ENCODE measurements around the gene TTC32. TPM values are rescaled to one million over a fixed set of nuclear protein-coding genes. Genes with fewer than 3 reads are reported as not detected.

The TTC32 gene
- total and polyA plus RNA-seq, 2 of the 4 experiments (the other 2 are of a cell fraction): 1.1 to 3.9 TPM

GRCh38 chr2:19878268-19879046 is 23.3 kb downstream of the TTC32 start:
- Histone ChIP-seq H3K14ac (replicated peaks; ENCODE audit: low read depth, low read length) (no peak overlapping the region), H3K4me1 (ENCODE audit: control insufficient read depth, insufficient read depth, low read length) (peaks cover 3% of the 10 kb centered on the region; the same call in 1 of the 2 replicates), H2AK5ac (ENCODE audit: low read depth, low read length) (no peak overlapping the region), H3K9ac (ENCODE audit: low read depth, low read length) (no peak overlapping the region), H2BK120ac (ENCODE audit: low read depth, low read length) (no peak overlapping the region), H2AFZ (replicated peaks; ENCODE audit: low read length, poor library complexity) (no peak overlapping the region), H3K79me1 (ENCODE audit: low read depth in 1 of 2, low read length in 2 of 2) (no peaks in the 10 kb centered on the region), H2BK15ac (ENCODE audit: low read depth, low read length) (no peak overlapping the region), H3K27me3 (ENCODE audit: control insufficient read depth, insufficient read depth, low read length) (peaks cover 18% of the 10 kb centered on the region), H3K23ac (ENCODE audit: low read depth, low read length) (no peak overlapping the region), H4K20me1 (ENCODE audit: insufficient read depth, low read length) (peaks cover 3% of the 10 kb centered on the region), H4K5ac (ENCODE audit: low read depth, low read length) (no peak overlapping the region), H3K4me3 (ENCODE audit: insufficient read depth, low read depth, low read length) (no peak overlapping the region), H4K91ac (ENCODE audit: insufficient read depth, low read depth, low read length) (no peak overlapping the region), H3K4ac (ENCODE audit: low read depth, low read length) (no peak overlapping the region), H3K36me3 (ENCODE audit: control insufficient read depth, insufficient read depth, low read length) (no peaks in the 10 kb centered on the region), H3K9me3 (ENCODE audit: control insufficient read depth, insufficient read depth, low read length) (no peaks in the 10 kb centered on the region), H3K9me1 (ENCODE audit: insufficient read depth, low read length) (peaks cover 7% of the 10 kb centered on the region; the same call in 1 of the 2 replicates), H2BK5ac (ENCODE audit: low read depth, low read length, poor library complexity, severe bottlenecking) (no peak overlapping the region), H3K27ac (ENCODE audit: insufficient read depth, low read length) (no peak overlapping the region), H2AK9ac (replicated peaks; ENCODE audit: low read depth, low read length, poor library complexity) (no peak overlapping the region), H4K8ac (ENCODE audit: low read depth in 2 of 2, low read length in 2 of 2) (no peak overlapping the region), H2BK20ac (ENCODE audit: low read depth, low read length) (no peak overlapping the region), H3K56ac (ENCODE audit: extremely low read depth, insufficient read depth, low read length) (no peak overlapping the region), H3K4me2 (ENCODE audit: low read depth, low read length) (no peak overlapping the region), H3K18ac (ENCODE audit: low read depth, low read length) (no peak overlapping the region)
- ChIA-PET CTCF (no interaction called here), POLR2A (ENCODE audit: unreplicated experiment) (no interaction called here)
- dilution Hi-C loops (cut with HindIII; ENCODE audit: low sequenced_read_pairs, unreplicated experiment): no loop called here
- ATAC-seq (ENCODE audit: low read depth): no peak
- in situ Hi-C loops (cut with MboI; ENCODE audit: low sequenced_read_pairs): no loop called here
- intact Hi-C loops (cut with micrococcal nuclease): no loop called here
- WGBS, 2 experiments (ENCODE audit: extremely low coverage in 2 of 2, insufficient read length in 1 of 2): 94% methylated on average over 3 of the region's 12 CpGs; no CpG with 5 or more reads in 1 of the 2 experiments
- no peak for DNase-seq
- BruUV-seq (replicated peaks): no TSS peak
- TF ChIP-seq RAD21 (IDR thresholded peaks at IDR 0.05; ENCODE audit: low read length): no peak
- no peak for TF ChIP-seq MXI1 (IDR thresholded peaks at IDR 0.05; ENCODE audit: borderline replicate concordance, low read depth, low read length)
- TF ChIP-seq MAZ (IDR thresholded peaks at IDR 0.05; ENCODE audit: borderline replicate concordance, low read depth, low read length): no peak
- TF ChIP-seq RCOR1 (IDR thresholded peaks at IDR 0.05; ENCODE audit: insufficient replicate concordance, low read length): no peak
- TF ChIP-seq ELK1 (IDR thresholded peaks at IDR 0.05; ENCODE audit: borderline replicate concordance, low read depth, low read length): no peak
- TF ChIP-seq CEBPB (IDR thresholded peaks at IDR 0.05; ENCODE audit: low read depth, low read length): no peak

Measured in IMR-90 (cell line).